HG03457 (cell line): ENCODE measurements around the gene CCDC201.

ENCODE experiments used
- ATAC-seq: cut with Tn5 transposase; IDR thresholded peaks from one replicate; pipeline ENCODE4 v1.9.1; 2021; ENCODE audit warnings: moderate number of reproducible peaks; ENCODE audit not compliant: unreplicated experiment

The CCDC201 gene

GRCh38 chr7:45893374-45893995, 20.6 kb upstream of the CCDC201 start:
- no peak for ATAC-seq

GRCh38 chr7:45892407-45893035, 19.6 kb upstream of the CCDC201 start:
- ATAC-seq: no peak

- no peak for ATAC-seq
Measured at GRCh38 chr7:45891462-45892402, 18.9 kb upstream of the CCDC201 start.

DNA sequence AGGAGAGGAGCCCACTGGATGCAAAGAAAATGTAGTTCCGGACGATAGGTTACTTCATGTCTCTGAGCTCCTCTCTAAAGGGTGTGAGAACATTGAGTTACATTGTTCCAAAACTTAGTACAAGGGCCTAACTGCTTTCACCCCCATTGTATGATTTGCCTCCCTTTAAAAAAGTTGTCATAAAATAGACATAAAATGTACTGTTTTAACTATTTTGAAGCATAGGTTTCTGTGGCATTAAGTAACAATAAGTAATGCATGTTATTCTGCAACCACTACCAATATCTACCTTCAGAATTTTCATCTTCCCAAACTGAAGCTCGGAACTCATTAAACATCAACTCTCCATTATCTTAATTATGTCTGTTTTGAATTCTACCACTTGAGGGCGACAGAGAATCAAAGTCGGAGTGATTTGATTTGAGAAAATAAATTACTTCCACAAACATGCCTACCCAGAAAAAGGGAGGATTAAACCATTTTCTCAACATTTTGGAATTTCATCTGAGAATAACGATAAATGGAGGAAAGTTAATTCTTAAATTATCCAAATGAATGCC, 18.1 kb upstream of the CCDC201 start:
- no peak for ATAC-seq

DNA sequence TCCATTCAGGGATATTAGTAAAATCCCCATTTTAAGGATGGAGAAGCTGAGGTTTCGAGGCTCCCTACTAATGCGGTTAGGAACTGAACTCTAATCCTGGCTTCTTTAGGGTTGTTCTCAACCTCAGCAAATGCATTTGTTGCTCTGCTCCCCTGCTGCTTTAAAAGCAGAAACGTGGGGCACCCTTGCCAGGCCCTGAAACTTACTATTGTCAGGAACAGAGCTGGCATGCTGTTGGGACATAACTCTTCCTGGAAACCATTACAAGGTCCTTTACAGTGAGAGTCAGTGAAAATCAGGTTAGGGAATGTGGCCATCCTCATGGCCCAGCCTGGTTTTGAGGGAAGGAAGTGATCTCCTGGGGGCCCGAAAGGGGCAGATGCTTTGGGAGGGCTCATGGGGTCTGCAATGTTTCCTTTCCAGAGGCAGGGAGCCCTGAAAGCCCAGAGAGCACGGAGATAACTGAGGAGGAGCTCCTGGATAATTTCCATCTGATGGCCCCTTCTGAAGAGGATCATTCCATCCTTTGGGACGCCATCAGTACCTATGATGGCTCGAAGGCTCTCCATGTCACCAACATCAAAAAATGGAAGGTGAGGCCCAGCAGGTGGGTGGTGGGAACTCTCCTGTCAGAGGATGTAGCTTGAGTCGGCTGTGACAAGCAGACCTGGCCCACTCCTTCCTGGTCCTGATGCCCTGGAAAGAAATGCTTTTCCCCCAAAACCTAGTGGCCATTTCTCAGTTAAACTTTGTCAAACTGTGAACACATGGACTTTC, 17.4 kb upstream of the CCDC201 start:
- no peak for ATAC-seq

DNA sequence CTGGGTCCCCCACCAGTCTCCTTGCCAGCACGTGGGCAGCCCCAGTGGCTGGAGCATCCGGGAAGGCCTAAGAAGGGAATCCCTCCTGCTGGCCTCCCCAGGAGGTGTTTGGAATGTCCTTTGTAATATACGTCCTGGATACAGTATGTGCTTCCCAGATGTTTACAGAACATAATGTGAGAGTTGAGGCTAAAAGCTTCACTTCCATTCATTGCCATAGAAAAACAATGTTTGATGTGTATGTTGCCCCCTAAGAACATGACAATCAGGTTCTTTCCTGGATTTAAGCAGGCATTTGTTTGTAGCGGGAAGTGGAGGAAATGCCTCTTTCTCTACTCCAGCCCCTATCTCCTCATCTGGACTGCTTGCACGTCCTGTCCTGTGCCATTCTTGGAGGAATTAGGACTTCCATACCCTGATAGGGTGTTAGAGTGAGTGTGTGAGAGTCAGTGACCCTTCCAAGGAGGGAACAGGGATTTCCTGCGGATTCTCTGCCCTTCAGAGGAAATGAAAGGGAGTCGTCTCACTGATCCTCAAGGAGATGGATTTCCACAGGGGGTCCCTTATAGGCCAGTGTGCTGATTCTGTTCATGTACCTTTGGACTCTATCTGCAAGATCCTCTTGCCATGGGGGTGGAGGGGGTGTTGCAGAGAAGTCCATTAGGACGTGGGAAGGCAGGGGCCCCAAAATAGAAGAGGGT, 16.6 kb upstream of the CCDC201 start:
- ATAC-seq: no peak

DNA sequence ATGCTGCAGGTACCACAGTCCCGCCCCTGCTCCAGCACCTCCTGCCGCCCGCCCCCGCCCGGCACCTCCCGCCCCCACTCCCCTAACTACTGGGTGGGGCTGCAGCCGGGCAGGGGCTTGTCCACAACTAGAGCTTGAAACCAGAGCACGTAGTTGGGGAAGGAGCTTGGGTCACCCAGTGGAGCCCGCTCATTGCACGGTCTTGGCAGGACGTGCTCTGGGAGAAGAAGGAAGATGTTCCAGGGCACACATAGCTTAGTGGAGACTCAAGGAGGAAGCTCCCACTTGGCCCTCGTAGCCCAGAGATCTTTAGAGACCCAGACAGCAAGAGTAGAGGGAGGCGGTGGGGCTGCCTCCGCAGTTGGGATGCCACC, 16.1 kb upstream of the CCDC201 start:
- ATAC-seq: no peak

- no peak for ATAC-seq
Measured at GRCh38 chr7:45888185-45888992, 15.5 kb upstream of the CCDC201 start, which contains the start of gene IGFBP1. TSS of gene IGFBP1 (plus strand) at chr7:45888488. CDS start at chr7:45888653, 165 bp downstream.

DNA sequence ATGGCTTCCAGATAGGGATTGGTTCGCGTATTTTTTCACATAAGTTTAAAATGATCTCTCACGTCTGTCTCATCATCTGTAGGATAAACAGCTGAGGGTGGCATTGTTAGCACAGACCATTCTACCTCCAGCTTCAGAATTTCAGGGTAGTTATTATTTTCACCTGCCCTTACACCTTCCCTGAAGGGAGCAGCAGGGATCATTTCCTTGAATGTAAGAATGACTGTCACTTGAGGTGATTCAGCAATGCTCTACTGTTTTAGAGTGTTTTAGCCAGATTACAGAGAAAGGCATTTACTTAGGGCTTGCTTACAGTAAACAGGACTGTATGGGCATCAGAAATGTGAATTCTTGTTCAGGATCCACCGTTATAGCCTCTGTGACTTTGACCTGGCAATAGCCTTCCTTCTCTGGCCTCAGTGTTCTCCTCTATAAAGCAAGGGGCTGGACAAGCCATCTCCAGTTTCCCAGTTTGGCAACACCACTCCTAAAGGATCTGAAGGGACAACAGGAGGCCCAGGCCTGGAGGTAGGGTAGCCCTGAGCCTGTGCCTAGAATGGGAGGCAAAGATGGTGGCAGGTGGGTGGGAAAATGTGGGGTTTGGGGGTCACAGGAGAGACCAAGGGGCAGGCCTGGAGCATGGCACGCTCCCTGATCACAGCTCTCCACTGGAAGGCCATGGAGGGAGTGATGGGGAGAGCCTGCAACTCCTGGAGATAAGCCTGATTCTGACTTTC, 14.2 kb upstream of the CCDC201 start:
- no peak for ATAC-seq

DNA sequence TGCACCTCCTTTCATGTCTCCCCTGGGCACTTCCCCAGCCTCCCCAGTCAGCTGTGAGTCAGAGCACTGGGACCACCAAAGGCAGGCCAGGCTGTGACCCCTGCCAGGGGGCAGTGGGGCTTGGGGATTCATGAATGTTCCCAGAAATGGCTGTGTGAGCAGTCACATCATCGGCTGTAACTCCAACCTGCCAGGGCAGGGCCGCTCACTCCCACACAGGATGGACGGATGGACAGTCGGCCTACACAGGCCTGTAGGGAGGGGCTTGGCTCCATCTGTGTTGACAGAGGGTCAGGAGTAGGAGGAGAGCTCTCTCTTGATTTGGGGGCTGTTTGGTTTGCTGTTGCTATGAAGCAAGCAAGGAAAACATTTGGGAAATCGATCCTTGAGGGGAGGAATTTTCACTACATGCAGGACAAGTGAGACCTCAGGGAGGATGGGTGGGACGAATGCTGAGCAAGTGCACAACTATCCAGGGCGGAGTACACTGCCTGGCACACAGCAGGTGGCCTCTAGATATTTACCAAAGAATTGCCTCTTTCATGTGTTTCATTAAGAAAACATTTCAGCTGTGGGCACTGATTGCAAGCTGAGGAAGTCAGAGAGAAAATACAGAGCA, 12.5 kb upstream of the CCDC201 start:
- no peak for ATAC-seq

DNA sequence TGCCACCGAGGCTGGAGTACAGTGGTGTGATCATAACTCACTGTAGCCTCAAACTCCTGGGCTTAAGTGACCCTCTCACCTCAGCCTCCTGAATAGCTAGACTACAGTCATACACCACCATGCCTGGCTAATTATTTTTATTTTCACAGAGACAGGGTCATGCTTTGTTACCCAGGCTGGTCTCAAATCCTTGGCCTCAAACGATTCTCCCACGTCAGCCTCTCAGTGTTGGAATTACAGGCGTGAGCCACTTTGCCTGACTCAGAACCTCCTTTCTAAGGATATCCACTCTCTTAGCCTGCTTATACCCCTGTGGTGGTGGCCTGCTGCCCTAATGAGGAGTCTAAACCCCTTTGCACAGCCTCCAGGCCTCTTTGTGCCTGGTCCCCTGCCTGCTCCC, 11.3 kb upstream of the CCDC201 start:
- ATAC-seq: no peak

GRCh38 chr7:45882465-45882810, 9.6 kb upstream of the CCDC201 start:
- ATAC-seq: no peak

GRCh38 chr7:45881759-45882464, 9.0 kb upstream of the CCDC201 start:
- ATAC-seq: no peak

DNA sequence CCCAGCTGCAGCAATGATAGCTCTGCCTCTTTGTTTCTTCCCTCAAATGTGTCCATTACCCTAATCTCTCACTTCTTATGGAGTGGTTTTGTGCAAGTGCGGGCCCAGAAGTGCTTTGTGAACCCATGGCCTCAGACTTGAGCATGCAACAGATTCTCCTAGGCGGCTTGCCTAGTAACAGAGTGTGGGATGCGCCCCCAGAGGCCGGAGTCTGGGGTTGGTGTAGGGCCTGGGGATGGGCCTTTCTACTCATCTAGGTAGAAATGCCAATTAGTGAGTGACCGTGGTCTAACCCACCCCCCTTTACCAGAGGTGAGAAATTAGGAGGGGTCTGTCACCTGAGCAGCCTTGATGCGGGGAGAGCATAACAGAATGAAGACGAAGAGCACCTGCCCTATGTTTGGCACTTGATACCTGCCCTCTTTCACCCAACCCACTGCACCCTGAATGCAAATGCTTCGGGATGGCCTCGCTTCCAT, 8.4 kb upstream of the CCDC201 start:
- ATAC-seq: no peak

- no peak for ATAC-seq
Measured at GRCh38 chr7:45880433-45880860, 7.6 kb upstream of the CCDC201 start.

DNA sequence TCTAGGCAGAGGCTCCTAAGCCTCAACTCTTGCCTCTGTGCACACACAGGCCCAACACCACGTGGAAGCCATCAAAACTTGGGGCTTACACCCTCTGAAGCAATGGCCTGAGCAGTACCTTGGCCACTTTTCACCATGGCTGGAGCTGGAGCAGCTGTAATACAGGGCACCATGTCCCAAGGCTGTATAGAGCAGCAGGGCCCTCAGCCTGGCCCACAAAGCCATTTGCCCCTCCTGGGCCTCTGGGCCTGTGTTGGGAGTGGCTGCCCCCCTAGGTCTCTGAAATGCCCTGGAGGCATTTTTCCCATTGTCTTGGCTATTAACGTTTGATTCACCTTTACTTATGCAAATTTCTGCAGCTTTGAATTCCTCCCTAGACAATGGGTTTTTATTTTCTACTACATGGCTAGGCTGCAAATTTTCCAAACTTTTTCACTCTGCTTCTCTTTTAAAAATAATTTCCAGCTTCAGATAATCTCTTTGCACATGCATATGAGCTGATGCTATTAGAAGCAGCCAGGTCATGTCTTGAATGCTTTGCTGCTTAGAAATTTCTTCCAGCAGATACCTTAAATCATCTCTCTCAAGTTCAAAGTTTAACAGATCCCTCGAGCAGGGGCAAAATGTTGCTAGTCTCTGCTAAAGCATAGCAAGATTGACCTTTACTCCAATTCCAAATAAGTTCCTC, 5.7 kb upstream of the CCDC201 start:
- ATAC-seq: no peak

GRCh38 chr7:45876519-45876918, 3.6 kb upstream of the CCDC201 start:
- ATAC-seq: no peak
